HepG2 (cell line): ENCODE data around the gene PDZK1. TPM values are rescaled to one million over a fixed set of nuclear protein-coding genes. Genes with fewer than 3 reads are reported as not detected.

Experiments used
- ATAC-seq: fragments of 200-7000 bp; cut with Tn5 transposase; 3 replicates; pipeline ENCODE4 v1.9.1; 2020; ENCODE audit warnings: mild to moderate bottlenecking, moderate library complexity
- BruUV-seq: library from RNA; stranded (reverse); fragments of 400-500 nt; replicated peaks from 2 replicates; lab custom pipeline; 2021; lab: Mats Ljungman, UMichigan
- CTCF ChIA-PET: fragments of 300-600 bp; formaldehyde crosslinking; extraction: SDS; loops from one replicate; lab custom pipeline; 2021; ENCODE audit warnings: low total read pairs, inconsistent platforms, low intra/inter-chr PET ratio; lab: Yijun Ruan, JAX
- POLR2A ChIA-PET: fragments of 350-600 bp; sonication (Branson Sonifier 250); formaldehyde crosslinking; loops from one replicate; lab custom pipeline; 2020; ENCODE audit warnings: antibody characterized with exemption, inconsistent platforms; lab: Yijun Ruan, JAX
- DNase-seq: peaks from one replicate; pipeline ENCODE4 v3.0.0-alpha.2; 2015; ENCODE audit warnings: low spot score
- FAIRE-seq: peaks from 3 replicates; lab custom pipeline; 2011; peaks lifted over from hg19 to GRCh38; lab: Jason Lieb, UNC
- H2AFZ ChIP-seq: one replicate; pipeline ENCODE4 v1.6.1; 2011; ENCODE audit warnings: low read length, inconsistent platforms
- H3K27ac ChIP-seq: fragments of 300-600 bp; 3 replicates; pipeline ENCODE4 v1.8.0; 2011; ENCODE audit warnings: mixed run types, mild to moderate bottlenecking, mixed read lengths, low read length, inconsistent platforms; ENCODE audit not compliant: insufficient read depth; ENCODE audit errors: extremely low read length
- H3K27me3 ChIP-seq, 2 experiments: fragments of 200-600 bp in 1 of 2; 2 replicates in 1 of 2; 3 replicates in 1 of 2; pipeline versions ENCODE4 v1.6.0 to v1.8.0; 2011; ENCODE audit warnings: low read length in 2 of 2, mild to moderate bottlenecking in 2 of 2, moderate library complexity in 2 of 2, inconsistent platforms in 1 of 2; ENCODE audit not compliant: insufficient read depth in 2 of 2, control insufficient read depth in 1 of 2
- H3K36me3 ChIP-seq, 2 experiments: fragments of 200-600 bp in 1 of 2; replicated peaks in 1 of 2; 2 replicates in 1 of 2; 3 replicates in 1 of 2; pipeline versions ENCODE4 v1.5.1 to v1.8.0; 2011; ENCODE audit warnings: low read length in 2 of 2, inconsistent platforms in 1 of 2; ENCODE audit not compliant: insufficient read depth in 2 of 2, control insufficient read depth in 1 of 2
- H3K4me1 ChIP-seq: 2 replicates; pipeline ENCODE4 v1.5.1; 2012; ENCODE audit warnings: low read length, inconsistent platforms; ENCODE audit not compliant: insufficient read depth
- H3K4me2 ChIP-seq: 2 replicates; pipeline ENCODE4 v1.6.0; 2011; ENCODE audit warnings: low read depth, low read length, inconsistent platforms
- H3K4me3 ChIP-seq, 3 experiments: fragments of 200-600 bp in 1 of 3; sonication (generic), shearing (Covaris generic) in 1 of 3; replicated peaks in 1 of 3; 2 replicates each; pipeline ENCODE4 v1.5.1; 2011 to 2016; ENCODE audit warnings: low read length in 3 of 3, inconsistent platforms in 2 of 3, low read depth in 2 of 3, mild to moderate bottlenecking in 2 of 3, control low read depth in 1 of 3, mixed read lengths in 1 of 3; ENCODE audit not compliant: insufficient read depth in 1 of 3
- H3K79me2 ChIP-seq: one replicate; pipeline ENCODE4 v1.6.1; 2011; ENCODE audit warnings: low read length, inconsistent platforms; ENCODE audit not compliant: insufficient read depth
- H3K9ac ChIP-seq: 2 replicates; pipeline ENCODE4 v1.6.0; 2011; ENCODE audit warnings: mild to moderate bottlenecking, low read depth, low read length, inconsistent platforms; ENCODE audit not compliant: insufficient read depth
- H3K9me3 ChIP-seq: 2 replicates; pipeline ENCODE4 v1.5.1; 2012; ENCODE audit warnings: mild to moderate bottlenecking, low read length
- H4K20me1 ChIP-seq: 2 replicates; pipeline ENCODE4 v1.6.0; 2011; ENCODE audit warnings: inconsistent platforms, mild to moderate bottlenecking, low read length, moderate library complexity; ENCODE audit not compliant: insufficient read depth
- MAFF ChIP-seq: IDR thresholded peaks from 2 replicates; pipeline ENCODE4 v1.6.1; 2011; ENCODE audit warnings: low read depth, low read length, improper control_type of control experiment
- MAFK ChIP-seq, 2 experiments: IDR thresholded peaks in 1 of 2; conservative IDR thresholded peaks in 1 of 2; 2 replicates each; pipeline ENCODE4 v1.6.1; 2011; ENCODE audit warnings: improper control_type of control experiment in 2 of 2, low read length in 2 of 2
- NFRKB ChIP-seq: fragments of 450-650 bp; IDR thresholded peaks from 2 replicates; pipeline ENCODE4 v1.6.1; 2017
- NR3C1 ChIP-seq: sonication (generic); formaldehyde crosslinking; IDR thresholded peaks from 2 replicates; pipeline ENCODE4 v1.4.0; 2020; ENCODE audit warnings: missing genetic modification reagents
- ZNF614 ChIP-seq: IDR thresholded peaks from 2 replicates; pipeline ENCODE4 v1.6.1; 2018; ENCODE audit warnings: missing biosample characterization, missing genetic modification reagents, inconsistent platforms, borderline replicate concordance
- WGBS: methylation state at CpG from one replicate; pipeline ENCODE4 v1.1.6; 2017; ENCODE audit warnings: low lambda C conversion rate; 5-methylcytosine and 5-hydroxymethylcytosine counted together
- in situ Hi-C: cut with HindIII; loops from 2 replicates; pipeline ENCODE4 v1.10.0; 2017; ENCODE audit warnings: low pct_unique_long_range_greater_than_20kb; ENCODE audit not compliant: extremely low pct_ligation_motif_present
- intact Hi-C: fragments of 100-400 bp; cut with micrococcal nuclease; formaldehyde crosslinking; loops from one replicate; pipeline ENCODE4 v1.10.0; 2022; ENCODE audit not compliant: unreplicated experiment
- polyA plus RNA-seq, 8 experiments: library from polyadenylated mRNA; depleted of rRNA in 3 of 8; stranded (reverse) in 7 of 8; unstranded in 1 of 8; fragments of >200 nt; fragmentation: Illumina TruSeq in 4 of 8; extraction: Trizol in 4 of 8; gene quantifications; 2 replicates each; pipeline versions ENCODE4 v1.2.1 to v1.2.3, GENCODE V29; 2011 to 2016; ENCODE audit warnings: low read depth in 4 of 8, missing spikeins in 1 of 8, mixed read lengths in 1 of 8; ENCODE audit not compliant: insufficient read depth in 1 of 8
- total RNA-seq, 5 experiments: library from RNA; depleted of rRNA; stranded (reverse); fragments of >200 nt; fragmentation: Illumina TruSeq; extraction: Trizol; gene quantifications; 2 replicates each; pipeline ENCODE4 v1.2.3, GENCODE V29; 2016; ENCODE audit warnings: low read depth in 1 of 5
- TF ChIP-seq, protein P1 (sequence below): IDR thresholded peaks from 2 replicates; pipeline ENCODE4 v1.6.1; 2016; ENCODE audit warnings: mild to moderate bottlenecking, missing biosample characterization, missing genetic modification reagents
- TF ChIP-seq, protein P2 (sequence below): sonication (generic); formaldehyde crosslinking; IDR thresholded peaks from 2 replicates; pipeline ENCODE4 v1.4.0; 2020; ENCODE audit warnings: mild to moderate bottlenecking, missing genetic modification reagents
- TF ChIP-seq, protein P3 (sequence below): IDR thresholded peaks from 2 replicates; pipeline ENCODE4 v1.6.1; 2016; ENCODE audit warnings: missing compliant biosample characterization, missing genetic modification reagents, borderline replicate concordance
- TF ChIP-seq, protein P4 (sequence below): sonication (generic); formaldehyde crosslinking; conservative IDR thresholded peaks from 2 replicates; pipeline ENCODE4 v1.8.1; 2023; ENCODE audit warnings: missing genetic modification reagents
- TF ChIP-seq, protein P5 (sequence below): IDR thresholded peaks from 2 replicates; pipeline ENCODE4 v1.6.1; 2012; ENCODE audit warnings: inconsistent platforms

Gene PDZK1
- total and polyA plus RNA-seq, 2 of the 13 experiments (the other 11 are each of a cell fraction or from before 2014, with no cell fraction given), result 16.2 to 46.4 TPM

DNA sequence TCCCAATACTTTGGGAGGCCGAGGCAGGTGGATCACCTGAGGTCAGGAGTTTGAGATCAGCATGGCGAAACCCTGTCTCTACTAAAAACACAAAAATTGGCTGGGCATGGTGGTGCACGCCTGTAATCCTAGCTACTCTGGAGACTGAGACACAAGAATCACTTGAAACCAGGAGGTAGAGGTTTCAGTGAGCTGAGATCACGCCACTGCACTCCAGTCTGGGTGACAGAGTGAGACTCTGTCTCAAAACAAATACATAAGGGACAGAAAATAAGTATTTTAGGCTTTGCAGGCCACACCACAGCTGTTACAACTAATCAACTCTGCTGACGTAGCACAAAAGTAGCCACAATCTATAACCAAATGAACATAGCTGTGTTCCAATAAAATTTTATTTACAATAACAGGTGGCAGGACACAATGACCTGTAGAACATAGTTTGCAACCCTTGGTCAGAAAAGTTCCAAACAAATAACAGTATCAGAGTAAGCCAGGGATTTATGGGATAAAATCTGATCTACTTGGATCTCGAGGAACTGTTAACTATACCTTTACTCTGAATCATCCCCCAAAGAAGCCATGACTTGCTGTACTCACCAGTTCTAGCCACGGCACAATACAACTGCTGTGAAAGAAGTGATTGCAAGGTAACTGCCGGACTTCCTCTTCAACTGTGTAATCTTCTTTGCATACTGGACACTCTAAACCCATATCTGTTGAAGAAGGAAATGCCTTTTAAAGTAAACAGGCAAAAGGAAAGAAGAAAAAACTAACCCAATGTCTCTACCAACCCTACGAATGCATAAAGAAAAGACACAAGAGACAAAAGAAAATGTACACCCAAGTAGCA lies 40.5 kb upstream of the PDZK1 start:
- Histone ChIP-seq H3K27ac (no peak overlapping the region), H3K4me3 (no peak overlapping the region), H4K20me1 (no peaks in the 10 kb centered on the region), H3K27me3 (no peaks in the 10 kb centered on the region), H3K79me2 (no peaks in the 10 kb centered on the region), H3K4me1 (no peaks in the 10 kb centered on the region), H3K4me2 (no peak overlapping the region), H3K9me3 (no peaks in the 10 kb centered on the region), H3K9ac (no peak overlapping the region), H3K36me3 (peaks cover 8 to 72% of the 10 kb centered on the region in 2 experiments), H2AFZ (no peak overlapping the region)
- no peak for ATAC-seq
- ChIA-PET POLR2A (no interaction called here), CTCF (no interaction called here)
- DNase-seq, result no peak
- no TSS peak for BruUV-seq
- intact Hi-C loops (no loop called here), in situ Hi-C loops (no loop called here)
- WGBS, result 95% methylated on average over 9 of the region's 9 CpGs
- TF ChIP-seq, protein P1, sequence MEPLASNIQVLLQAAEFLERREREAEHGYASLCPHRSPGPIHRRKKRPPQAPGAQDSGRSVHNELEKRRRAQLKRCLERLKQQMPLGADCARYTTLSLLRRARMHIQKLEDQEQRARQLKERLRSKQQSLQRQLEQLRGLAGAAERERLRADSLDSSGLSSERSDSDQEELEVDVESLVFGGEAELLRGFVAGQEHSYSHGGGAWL (CRISPR knock-in tag), result no peak
- TF ChIP-seq MAFF, result peak; percentile 45; the same call in 1 of the 2 replicates
- peak; percentile 41 to 72; a peak in 3 of 4 replicates for TF ChIP-seq MAFK (conservative IDR thresholded peaks at IDR 0.05 in 1 of 2, IDR thresholded peaks at IDR 0.05 in 1 of 2; ENCODE audit: low read length in 2 of 2)
- no peak for FAIRE-seq

DNA sequence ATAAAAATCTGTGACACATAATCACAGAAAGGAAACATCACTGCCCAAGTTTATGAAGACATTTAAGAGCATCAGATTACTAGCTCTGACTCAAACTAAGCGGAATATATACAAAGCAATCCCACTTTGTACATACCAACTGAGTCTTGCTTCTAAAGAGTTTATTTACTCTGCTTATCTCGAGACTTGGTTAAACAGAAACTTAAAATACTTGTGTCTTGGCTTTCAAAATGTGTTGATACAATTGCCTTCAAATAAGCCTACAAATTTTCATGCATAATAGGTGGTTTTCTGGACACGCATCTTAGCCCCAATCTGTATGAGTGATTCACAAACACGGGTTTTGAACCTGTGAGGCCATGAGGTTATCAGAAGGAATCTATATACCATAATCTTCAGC lies 33.1 kb upstream of the PDZK1 start:
- POLR2A ChIA-PET, result no interaction called here
- intact Hi-C loops, result no loop called here
- no peaks in the 10 kb centered on the region for H3K9me3 ChIP-seq
- H3K27ac ChIP-seq, result no peak overlapping the region
- 63% methylated on average over 4 of the region's 4 CpGs for WGBS
- H3K9ac ChIP-seq, result no peak overlapping the region
- BruUV-seq, result no TSS peak
- FAIRE-seq, result no peak
- H4K20me1 ChIP-seq, result no peaks in the 10 kb centered on the region
- in situ Hi-C loops, result no loop called here
- H3K27me3 ChIP-seq, result no peaks in the 10 kb centered on the region
- TF ChIP-seq, protein P2, sequence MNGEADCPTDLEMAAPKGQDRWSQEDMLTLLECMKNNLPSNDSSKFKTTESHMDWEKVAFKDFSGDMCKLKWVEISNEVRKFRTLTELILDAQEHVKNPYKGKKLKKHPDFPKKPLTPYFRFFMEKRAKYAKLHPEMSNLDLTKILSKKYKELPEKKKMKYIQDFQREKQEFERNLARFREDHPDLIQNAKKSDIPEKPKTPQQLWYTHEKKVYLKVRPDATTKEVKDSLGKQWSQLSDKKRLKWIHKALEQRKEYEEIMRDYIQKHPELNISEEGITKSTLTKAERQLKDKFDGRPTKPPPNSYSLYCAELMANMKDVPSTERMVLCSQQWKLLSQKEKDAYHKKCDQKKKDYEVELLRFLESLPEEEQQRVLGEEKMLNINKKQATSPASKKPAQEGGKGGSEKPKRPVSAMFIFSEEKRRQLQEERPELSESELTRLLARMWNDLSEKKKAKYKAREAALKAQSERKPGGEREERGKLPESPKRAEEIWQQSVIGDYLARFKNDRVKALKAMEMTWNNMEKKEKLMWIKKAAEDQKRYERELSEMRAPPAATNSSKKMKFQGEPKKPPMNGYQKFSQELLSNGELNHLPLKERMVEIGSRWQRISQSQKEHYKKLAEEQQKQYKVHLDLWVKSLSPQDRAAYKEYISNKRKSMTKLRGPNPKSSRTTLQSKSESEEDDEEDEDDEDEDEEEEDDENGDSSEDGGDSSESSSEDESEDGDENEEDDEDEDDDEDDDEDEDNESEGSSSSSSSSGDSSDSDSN (CRISPR knock-in tag), result no peak
- TF ChIP-seq, protein P3, sequence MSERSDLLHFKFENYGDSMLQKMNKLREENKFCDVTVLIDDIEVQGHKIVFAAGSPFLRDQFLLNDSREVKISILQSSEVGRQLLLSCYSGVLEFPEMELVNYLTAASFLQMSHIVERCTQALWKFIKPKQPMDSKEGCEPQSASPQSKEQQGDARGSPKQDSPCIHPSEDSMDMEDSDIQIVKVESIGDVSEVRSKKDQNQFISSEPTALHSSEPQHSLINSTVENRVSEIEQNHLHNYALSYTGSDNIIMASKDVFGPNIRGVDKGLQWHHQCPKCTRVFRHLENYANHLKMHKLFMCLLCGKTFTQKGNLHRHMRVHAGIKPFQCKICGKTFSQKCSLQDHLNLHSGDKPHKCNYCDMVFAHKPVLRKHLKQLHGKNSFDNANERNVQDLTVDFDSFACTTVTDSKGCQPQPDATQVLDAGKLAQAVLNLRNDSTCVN (CRISPR knock-in tag), result no peak
- TF ChIP-seq NR3C1, result no peak
- TF ChIP-seq, protein P4, sequence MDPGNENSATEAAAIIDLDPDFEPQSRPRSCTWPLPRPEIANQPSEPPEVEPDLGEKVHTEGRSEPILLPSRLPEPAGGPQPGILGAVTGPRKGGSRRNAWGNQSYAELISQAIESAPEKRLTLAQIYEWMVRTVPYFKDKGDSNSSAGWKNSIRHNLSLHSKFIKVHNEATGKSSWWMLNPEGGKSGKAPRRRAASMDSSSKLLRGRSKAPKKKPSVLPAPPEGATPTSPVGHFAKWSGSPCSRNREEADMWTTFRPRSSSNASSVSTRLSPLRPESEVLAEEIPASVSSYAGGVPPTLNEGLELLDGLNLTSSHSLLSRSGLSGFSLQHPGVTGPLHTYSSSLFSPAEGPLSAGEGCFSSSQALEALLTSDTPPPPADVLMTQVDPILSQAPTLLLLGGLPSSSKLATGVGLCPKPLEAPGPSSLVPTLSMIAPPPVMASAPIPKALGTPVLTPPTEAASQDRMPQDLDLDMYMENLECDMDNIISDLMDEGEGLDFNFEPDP, result no peak
- TF ChIP-seq, protein P5, sequence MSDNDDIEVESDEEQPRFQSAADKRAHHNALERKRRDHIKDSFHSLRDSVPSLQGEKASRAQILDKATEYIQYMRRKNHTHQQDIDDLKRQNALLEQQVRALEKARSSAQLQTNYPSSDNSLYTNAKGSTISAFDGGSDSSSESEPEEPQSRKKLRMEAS, result no peak
- TF ChIP-seq ZNF614 (CRISPR knock-in tag), result no peak
- no peak for TF ChIP-seq NFRKB
- no peak for ATAC-seq
- H3K79me2 ChIP-seq, result no peaks in the 10 kb centered on the region
- no peak for DNase-seq
- CTCF ChIA-PET, result no interaction called here
- no peak overlapping the region for H2AFZ ChIP-seq
- H3K4me2 ChIP-seq, result no peak overlapping the region
- H3K4me1 ChIP-seq, result peaks cover 5% of the 10 kb centered on the region; the same call in 1 of the 2 replicates
- H3K36me3 ChIP-seq, result peaks cover 3 to 15% of the 10 kb centered on the region in 2 experiments
- no peak overlapping the region for H3K4me3 ChIP-seq
